ENCODE measurements around the gene HERPUD2.
A peak's percentile ranks its signal among the peaks of the same experiment; 100 is the strongest.
"Not testable (repeated sequence)": the region's sequence is repeated elsewhere in the genome, so short reads cannot be mapped to it uniquely, and the experiment has no call there.

Gene HERPUD2

DNA sequence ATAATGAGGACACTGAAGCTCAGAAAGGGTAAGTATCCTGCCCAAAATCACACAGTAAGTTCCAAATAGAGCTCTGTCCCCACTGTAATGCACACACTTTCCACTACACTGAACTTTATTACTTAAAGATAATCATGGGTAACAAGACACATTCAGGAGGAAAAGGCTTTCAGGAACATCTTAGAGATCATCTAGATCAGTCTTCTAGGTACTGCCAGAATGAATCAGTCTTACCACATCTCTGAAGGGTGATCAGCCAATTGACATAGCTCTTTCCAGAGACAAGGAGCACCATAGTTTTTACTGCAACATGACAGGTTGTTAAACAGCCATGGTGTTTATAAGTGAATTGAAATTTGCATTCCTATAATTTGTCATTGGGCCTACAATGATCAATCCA lies 5.4 kb upstream of the HERPUD2 start:
- Histone ChIP-seq H3K27me3 (no peaks in the 10 kb centered on the region), H3K4me1 (no peaks in the 10 kb centered on the region; the same call in 1 of the 2 replicates), H3K4me3 (ENCODE audit: low read depth, low read length) (no peak overlapping the region), H3K9me3 (no peaks in the 10 kb centered on the region), H3K36me3 (no peaks in the 10 kb centered on the region)
- TF ChIP-seq CTCF (IDR thresholded peaks at IDR 0.05; ENCODE audit: low read depth, low read length): no peak
- no peak for DNase-seq

DNA sequence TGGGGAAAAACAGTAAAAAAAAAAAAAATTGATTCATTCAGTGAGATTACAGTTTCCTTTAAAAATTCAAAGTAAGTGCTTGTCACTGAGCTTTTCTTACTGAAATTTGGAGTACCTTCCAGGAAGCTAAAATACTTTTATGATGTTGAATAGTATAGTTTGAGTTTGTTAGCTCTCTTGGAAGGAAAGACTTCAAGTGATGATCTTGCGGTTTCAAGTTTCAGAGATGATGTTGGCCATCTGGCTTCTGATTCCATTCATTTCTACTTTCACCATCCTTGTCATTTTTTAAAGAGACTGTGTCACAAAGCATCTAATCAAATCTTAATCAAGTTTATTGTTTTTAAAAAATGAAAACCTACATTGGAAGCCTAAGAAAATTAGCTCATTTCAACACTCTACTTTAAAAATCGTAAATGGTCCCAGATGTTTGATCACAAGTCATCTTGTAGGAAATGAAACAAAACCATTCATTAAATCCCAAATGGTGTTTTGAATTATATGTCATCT lies 4.9 kb upstream of the HERPUD2 start:
- no peaks in the 10 kb centered on the region; the same call in 1 of the 2 replicates for H3K36me3 ChIP-seq
- no peak overlapping the region for H3K4me3 ChIP-seq (ENCODE audit: low read depth, low read length)
- H3K27me3 ChIP-seq: no peaks in the 10 kb centered on the region
- no peaks in the 10 kb centered on the region for H3K9me3 ChIP-seq
- no peak for DNase-seq
- no peaks in the 10 kb centered on the region; the same call in 1 of the 2 replicates for H3K4me1 ChIP-seq
- no peak for TF ChIP-seq CTCF (IDR thresholded peaks at IDR 0.05; ENCODE audit: low read depth, low read length)

DNA sequence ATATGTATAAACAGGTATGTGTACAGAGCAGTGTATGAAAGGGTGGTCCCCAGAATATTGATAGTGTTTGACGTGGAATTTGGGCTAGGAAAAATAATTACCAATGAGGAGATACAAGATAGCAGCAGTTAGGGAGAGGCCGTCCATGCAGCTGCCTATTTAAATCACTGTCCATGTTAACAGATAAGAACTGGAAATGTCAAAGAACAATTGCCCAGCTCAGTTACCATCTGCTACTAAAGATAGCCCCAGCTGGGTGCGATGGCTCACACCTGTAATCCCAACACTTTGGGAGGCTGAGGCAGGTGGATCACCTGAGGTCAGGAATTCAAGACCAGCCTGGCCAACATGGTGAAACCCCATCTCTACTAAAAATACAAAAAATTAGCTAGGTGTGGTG lies 3.4 kb upstream of the HERPUD2 start:
- not testable (repeated sequence) for DNase-seq; H3K4me1 ChIP-seq; H3K36me3 ChIP-seq; H3K4me3 ChIP-seq (ENCODE audit: low read depth, low read length); H3K27me3 ChIP-seq; H3K9me3 ChIP-seq

DNA sequence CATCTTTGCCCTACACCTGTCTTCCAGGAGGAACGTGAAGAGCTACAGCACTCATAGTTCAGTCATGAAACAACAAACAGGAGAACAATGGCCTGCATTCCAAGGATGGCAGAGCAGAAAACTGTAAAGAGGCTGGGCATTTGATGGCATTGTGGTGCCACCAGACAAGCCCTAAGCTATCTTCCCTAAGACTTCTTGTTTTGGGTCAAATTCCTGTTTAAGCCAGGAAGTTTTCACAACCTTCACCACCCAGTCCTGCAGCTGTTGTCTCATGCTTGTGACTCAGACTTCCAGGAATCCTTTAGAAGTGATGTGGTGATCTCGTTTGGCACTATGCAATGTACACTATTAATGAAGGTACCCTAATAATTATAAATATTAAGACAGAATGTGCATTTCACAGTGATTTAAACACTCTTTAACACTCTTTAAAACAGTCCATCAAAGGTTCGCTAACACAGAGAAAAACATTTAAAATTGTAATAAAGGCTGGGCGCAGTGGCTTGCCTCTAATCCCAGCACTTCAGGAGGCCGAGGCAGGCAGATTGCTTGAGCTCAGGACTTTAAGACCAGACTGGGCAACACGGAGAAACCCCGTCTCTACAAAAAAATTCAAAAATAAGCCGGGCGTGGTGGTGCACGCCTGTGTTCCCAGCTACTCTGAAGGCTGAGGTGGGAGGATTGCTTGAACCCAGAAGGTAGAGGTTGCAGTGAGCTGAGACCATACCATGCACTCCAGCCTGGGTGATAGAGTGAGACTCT lies 2.7 kb upstream of the HERPUD2 start:
- TF ChIP-seq CTCF (IDR thresholded peaks at IDR 0.05; ENCODE audit: low read depth, low read length): no peak
- no peaks in the 10 kb centered on the region; the same call in 1 of the 2 replicates for H3K4me1 ChIP-seq
- no peaks in the 10 kb centered on the region; the same call in 1 of the 2 replicates for H3K36me3 ChIP-seq
- H3K4me3 ChIP-seq (ENCODE audit: low read depth, low read length): no peak overlapping the region
- no peak for DNase-seq
- H3K27me3 ChIP-seq: no peaks in the 10 kb centered on the region
- no peaks in the 10 kb centered on the region for H3K9me3 ChIP-seq

- H3K4me3 ChIP-seq (ENCODE audit: low read depth, low read length): peak overlapping the region; percentile 98
- TF ChIP-seq CTCF (IDR thresholded peaks at IDR 0.05; ENCODE audit: low read depth, low read length): no peak
- H3K27me3 ChIP-seq: no peaks in the 10 kb centered on the region
- no peak for DNase-seq
- H3K36me3 ChIP-seq: no peaks in the 10 kb centered on the region; the same call in 1 of the 2 replicates
- H3K9me3 ChIP-seq: no peaks in the 10 kb centered on the region
- peaks cover 6% of the 10 kb centered on the region; the same call in 1 of the 2 replicates for H3K4me1 ChIP-seq
These were observed 1.1 kb upstream of the HERPUD2 start for GRCh38 chr7:35695987-35696386.

- Histone ChIP-seq H3K4me3 (ENCODE audit: low read depth, low read length) (peak overlapping the region; percentile 98), H3K4me1 (peaks cover 6% of the 10 kb centered on the region; the same call in 1 of the 2 replicates), H3K9me3 (no peaks in the 10 kb centered on the region), H3K27me3 (no peaks in the 10 kb centered on the region), H3K36me3 (no peaks in the 10 kb centered on the region; the same call in 1 of the 2 replicates)
- TF ChIP-seq CTCF (IDR thresholded peaks at IDR 0.05; ENCODE audit: low read depth, low read length): no peak
- DNase-seq: no peak
These were observed 527 bp upstream of the HERPUD2 start for GRCh38 chr7:35695473-35695850.

Data from BE2C (cell line).